Lower leg skin (tissue), 4 donors: ENCODE measurements around the gene FMNL2. TPM values are rescaled to one million over a fixed set of nuclear protein-coding genes. Genes with fewer than 3 reads are reported as not detected.
A peak's percentile ranks its signal among the peaks of the same experiment; 100 is the strongest.

ENCODE experiments used
- DNase-seq, 2 donors: peaks; one replicate each; pipeline ENCODE4 v3.0.0-alpha.2; 2019; ENCODE audit warnings: low spot score in 2 of 2
- H3K4me3 ChIP-seq: fragments of 200-600 bp; sonication (generic); 2 replicates; pipeline ENCODE4 v1.5.1; 2017; ENCODE audit warnings: mild to moderate bottlenecking, low read depth; ENCODE audit not compliant: poor library complexity, severe bottlenecking
- CTCF ChIP-seq, 3 donors: fragments of 450-650 bp; IDR thresholded peaks; one replicate each; pipeline ENCODE4 v1.5.1; 2016; ENCODE audit warnings: antibody characterized with exemption in 3 of 3, mild to moderate bottlenecking in 3 of 3, moderate library complexity in 2 of 3
- POLR2A ChIP-seq, 2 donors: fragments of 450-650 bp; IDR thresholded peaks; one replicate each; pipeline ENCODE4 v1.6.1; 2016 to 2017; ENCODE audit warnings: antibody characterized with exemption in 2 of 2, mild to moderate bottlenecking in 1 of 2, moderate library complexity in 1 of 2
- WGBS, 2 donors: methylation state at CpG; one replicate each; pipeline ENCODE4 v1.1.5; 2018; 5-methylcytosine and 5-hydroxymethylcytosine counted together
- intact Hi-C: fragments of 100-400 bp; cut with DNase I; formaldehyde crosslinking; loops from one replicate; pipeline ENCODE4 v1.15.0; 2023; ENCODE audit warnings: low total_unique reads
- total RNA-seq, 4 donors: library from RNA; depleted of rRNA; stranded (reverse); fragments of >200 nt; gene quantifications; one replicate each; pipeline ENCODE4 v1.1.0, GENCODE V29; 2016

The FMNL2 gene
- total RNA-seq, 4 donors from 2014 or later: 9.6 to 18.3 (median 12.9) TPM

DNA sequence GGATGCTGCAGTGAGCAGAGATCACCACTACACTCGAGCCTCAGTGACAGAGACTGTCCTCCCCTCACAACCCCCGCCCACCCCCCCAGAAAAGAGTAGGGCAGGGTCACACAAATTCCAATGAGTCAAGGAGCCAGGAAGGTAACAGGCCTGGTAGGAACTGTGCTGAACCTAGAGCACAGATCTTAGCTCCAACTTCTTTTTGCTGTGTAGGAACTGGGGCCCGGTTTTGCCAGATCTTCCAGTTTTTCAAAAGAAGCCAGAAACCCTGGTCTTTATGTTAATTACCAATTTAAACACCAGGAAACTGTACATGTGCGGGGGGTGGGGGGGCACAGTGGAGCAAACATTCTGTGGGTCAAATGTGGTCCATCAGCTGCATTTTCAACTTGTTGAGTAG is 311.3 kb downstream of the FMNL2 start:
- intact Hi-C loops: no loop called here
- no peak for DNase-seq
- no peak for TF ChIP-seq POLR2A (IDR thresholded peaks at IDR 0.05)
- no peak for TF ChIP-seq CTCF (IDR thresholded peaks at IDR 0.05)

GRCh38 chr2:152646775-152647174 is 311.8 kb downstream of the FMNL2 start:
- H3K4me3 ChIP-seq: no peak overlapping the region
- 48 to 56% methylated on average over 3 of the region's 3 CpGs for WGBS, 2 donors
- no peak for TF ChIP-seq POLR2A (IDR thresholded peaks at IDR 0.05)
- no peak for TF ChIP-seq CTCF (IDR thresholded peaks at IDR 0.05)
- DNase-seq: no peak
- intact Hi-C loops: no loop called here

More for the DNA sequence above, 311.3 kb downstream of the FMNL2 start:
- 49 to 56% methylated on average over 4 of the region's 4 CpGs for WGBS, 2 donors
- H3K4me3 ChIP-seq: no peak overlapping the region

DNA sequence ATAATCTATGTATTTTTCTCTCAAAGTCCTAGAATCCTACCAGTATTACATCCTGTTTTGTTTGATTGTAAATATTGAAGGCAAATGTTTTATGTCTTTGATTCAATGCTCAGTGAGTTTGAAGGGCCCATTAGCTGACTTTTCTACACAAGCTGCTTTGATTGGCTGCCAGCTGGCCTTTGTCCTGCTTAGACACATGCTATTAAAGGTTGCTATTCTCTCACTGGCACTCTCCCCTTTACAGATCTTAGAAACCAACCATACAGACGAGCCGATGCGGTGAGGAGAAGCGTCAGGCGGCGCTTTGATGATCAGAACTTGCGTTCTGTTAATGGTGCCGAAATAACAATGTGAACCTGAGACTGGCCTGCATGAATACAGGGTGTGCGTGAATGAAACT is 312.6 kb downstream of the FMNL2 start:
- peak; percentile 24 to 89 for DNase-seq
- WGBS, 2 donors: 39 to 43% methylated on average over 9 of the region's 9 CpGs
- intact Hi-C loops: no loop called here
- no peak for TF ChIP-seq POLR2A (IDR thresholded peaks at IDR 0.05)
- TF ChIP-seq CTCF (IDR thresholded peaks at IDR 0.05): no peak
- no peak overlapping the region for H3K4me3 ChIP-seq

GRCh38 chr2:152648336-152648735 is 313.4 kb downstream of the FMNL2 start:
- H3K4me3 ChIP-seq: no peak overlapping the region
- WGBS, 2 donors: 29 to 33% methylated on average over 2 of the region's 2 CpGs
- intact Hi-C loops: no loop called here
- TF ChIP-seq CTCF (IDR thresholded peaks at IDR 0.05) (no peak), POLR2A (IDR thresholded peaks at IDR 0.05) (no peak)
- no peak for DNase-seq

DNA sequence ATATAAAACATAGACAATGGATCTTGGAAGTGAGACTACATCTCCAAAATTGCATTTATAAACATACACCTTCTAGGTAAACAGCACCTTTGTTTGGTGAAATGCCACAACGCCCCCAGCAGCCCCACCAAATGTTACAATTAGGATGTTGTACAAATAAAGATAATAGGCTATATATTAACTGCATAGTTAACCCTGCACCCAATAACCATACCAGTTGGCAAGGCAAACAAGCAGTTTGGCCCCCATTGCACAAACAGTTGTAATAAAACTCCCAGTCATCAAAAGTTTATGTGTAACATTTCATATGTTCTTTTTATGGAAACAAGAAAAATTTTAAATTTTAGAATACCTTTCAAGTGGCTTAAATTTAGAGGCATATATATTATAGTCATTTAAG is 315.0 kb downstream of the FMNL2 start:
- no peak overlapping the region for H3K4me3 ChIP-seq
- WGBS, 2 donors: 85% methylated on average over 1 of the region's 1 CpG
- TF ChIP-seq POLR2A (IDR thresholded peaks at IDR 0.05) (no peak), CTCF (IDR thresholded peaks at IDR 0.05) (no peak)
- intact Hi-C loops: no loop called here
- DNase-seq: no peak

GRCh38 chr2:152650768-152651371 is 315.9 kb downstream of the FMNL2 start:
- intact Hi-C loops: no loop called here
- H3K4me3 ChIP-seq: no peak overlapping the region
- TF ChIP-seq CTCF (IDR thresholded peaks at IDR 0.05) (no peak), POLR2A (IDR thresholded peaks at IDR 0.05) (no peak)
- 90 to 94% methylated on average over 6 of the region's 6 CpGs for WGBS, 2 donors
- no peak for DNase-seq
